PC-9 (cell line): ENCODE measurements around the gene CD22. TPM values are rescaled to one million over a fixed set of nuclear protein-coding genes. Genes with fewer than 3 reads are reported as not detected.
"Not testable (repeated sequence)": the region's sequence is repeated elsewhere in the genome, so short reads cannot be mapped to it uniquely, and the experiment has no call there.

ENCODE experiments used
- BruUV-seq: library from RNA; stranded (reverse); fragments of 400-500 nt; replicated peaks from 2 replicates; lab custom pipeline; 2021; lab: Mats Ljungman, UMichigan
- CTCF ChIA-PET: fragments of 300-600 bp; sonication (Branson Sonifier 250); formaldehyde crosslinking; loops from one replicate; lab custom pipeline; 2022; ENCODE audit warnings: antibody characterized with exemption; lab: Charles Lee
- POLR2A ChIA-PET: fragments of 300-600 bp; sonication (Branson Sonifier 250); formaldehyde crosslinking; loops from one replicate; lab custom pipeline; 2022; ENCODE audit warnings: antibody characterized with exemption; ENCODE audit not compliant: unreplicated experiment; lab: Charles Lee
- DNase-seq, 2 experiments: peaks; one replicate each; pipeline versions ENCODE4 v3.0.0 to v3.0.0-alpha.2; 2015 to 2022; ENCODE audit warnings: mixed read lengths in 1 of 2
- H2AFZ ChIP-seq: fragments of 200-600 bp; sonication (generic); 2 replicates; pipeline ENCODE4 v1.8.1; 2017; ENCODE audit warnings: antibody characterized with exemption
- H3F3A ChIP-seq: fragments of 200-600 bp; sonication (generic); 2 replicates; pipeline ENCODE4 v1.8.1; 2017; ENCODE audit warnings: antibody characterized with exemption, mild to moderate bottlenecking, low read depth; ENCODE audit not compliant: insufficient read depth
- H3K27ac ChIP-seq: fragments of 200-600 bp; sonication (generic); 2 replicates; pipeline ENCODE4 v1.6.1; 2016; ENCODE audit warnings: mixed run types
- H3K27me3 ChIP-seq: fragments of 200-600 bp; sonication (generic); 2 replicates; pipeline ENCODE4 v1.6.1; 2016; ENCODE audit warnings: low read depth, mixed run types; ENCODE audit not compliant: insufficient read depth
- H3K36me3 ChIP-seq: fragments of 200-600 bp; sonication (generic); 2 replicates; pipeline ENCODE4 v1.6.1; 2016; ENCODE audit warnings: low read depth, mixed run types
- H3K4me1 ChIP-seq: fragments of 200-600 bp; sonication (generic); replicated peaks from 2 replicates; pipeline ENCODE4 v1.6.1; 2016; ENCODE audit warnings: mixed run types; ENCODE audit not compliant: insufficient read depth
- H3K4me2 ChIP-seq: fragments of 200-600 bp; sonication (generic); 2 replicates; pipeline ENCODE4 v1.6.1; 2017; ENCODE audit warnings: mixed run types
- H3K4me3 ChIP-seq: fragments of 200-600 bp; sonication (generic); 2 replicates; pipeline ENCODE4 v1.6.1; 2016; ENCODE audit warnings: mixed run types
- H3K79me2 ChIP-seq: fragments of 200-600 bp; sonication (generic); 2 replicates; pipeline ENCODE4 v1.6.1; 2017; ENCODE audit warnings: low read depth, mixed run types
- H3K9me2 ChIP-seq: fragments of 200-600 bp; sonication (generic); 2 replicates; pipeline ENCODE4 v1.8.1; 2017; ENCODE audit warnings: mild to moderate bottlenecking; ENCODE audit not compliant: insufficient read depth
- H3K9me3 ChIP-seq: fragments of 200-600 bp; sonication (generic); 2 replicates; pipeline ENCODE4 v1.8.1; 2016; ENCODE audit warnings: low read depth; ENCODE audit not compliant: insufficient read depth
- H4K20me1 ChIP-seq: fragments of 200-600 bp; sonication (generic); 2 replicates; pipeline ENCODE4 v1.8.1; 2017; ENCODE audit not compliant: insufficient read depth
- CTCF ChIP-seq: fragments of 200-600 bp; sonication (generic); conservative IDR thresholded peaks from 2 replicates; pipeline ENCODE4 v1.6.1; 2017; ENCODE audit warnings: mixed run types, antibody characterized with exemption, mild to moderate bottlenecking, moderate library complexity
- EZH2 ChIP-seq: fragments of 200-600 bp; sonication (generic); IDR thresholded peaks from 2 replicates; pipeline ENCODE4 v1.8.0; 2017; ENCODE audit warnings: antibody characterized with exemption, low read depth
- intact Hi-C: fragments of 100-400 bp; cut with micrococcal nuclease; formaldehyde crosslinking; loops from one replicate; pipeline ENCODE4 v1.10.0; 2022; ENCODE audit not compliant: unreplicated experiment
- total RNA-seq: library from RNA; stranded (reverse); gene quantifications from 2 replicates; pipeline ENCODE4 v1.2.3, GENCODE V29; 2021

Gene CD22
- total RNA-seq, 1 experiment from 2014 or later = 29.8 TPM

GRCh38 chr19:35359395-35359794, 30.4 kb downstream of the CD22 start:
- H2AFZ ChIP-seq, POLR2A ChIA-PET, CTCF ChIA-PET, H3K36me3 ChIP-seq, H3F3A ChIP-seq, H3K27me3 ChIP-seq, BruUV-seq, H3K9me2 ChIP-seq, DNase-seq, H3K4me3 ChIP-seq, H3K4me2 ChIP-seq, H3K4me1 ChIP-seq, H3K27ac ChIP-seq, H3K79me2 ChIP-seq, H4K20me1 ChIP-seq, H3K9me3 ChIP-seq: not testable (repeated sequence)
- intact Hi-C loops = loop anchor here (10.0 kb wide), 1 partner anchor 215 kb away; the partner anchor contains the start of gene FXYD7

GRCh38 chr19:35360081-35360480, 31.1 kb downstream of the CD22 start:
- H3K4me1 ChIP-seq, H2AFZ ChIP-seq, DNase-seq, CTCF ChIA-PET, H3K36me3 ChIP-seq, H3K27ac ChIP-seq, H3K27me3 ChIP-seq, H3F3A ChIP-seq, intact Hi-C loops, H3K79me2 ChIP-seq, H4K20me1 ChIP-seq, H3K9me3 ChIP-seq, POLR2A ChIA-PET, BruUV-seq, H3K4me2 ChIP-seq, H3K9me2 ChIP-seq, H3K4me3 ChIP-seq: not testable (repeated sequence)

DNA sequence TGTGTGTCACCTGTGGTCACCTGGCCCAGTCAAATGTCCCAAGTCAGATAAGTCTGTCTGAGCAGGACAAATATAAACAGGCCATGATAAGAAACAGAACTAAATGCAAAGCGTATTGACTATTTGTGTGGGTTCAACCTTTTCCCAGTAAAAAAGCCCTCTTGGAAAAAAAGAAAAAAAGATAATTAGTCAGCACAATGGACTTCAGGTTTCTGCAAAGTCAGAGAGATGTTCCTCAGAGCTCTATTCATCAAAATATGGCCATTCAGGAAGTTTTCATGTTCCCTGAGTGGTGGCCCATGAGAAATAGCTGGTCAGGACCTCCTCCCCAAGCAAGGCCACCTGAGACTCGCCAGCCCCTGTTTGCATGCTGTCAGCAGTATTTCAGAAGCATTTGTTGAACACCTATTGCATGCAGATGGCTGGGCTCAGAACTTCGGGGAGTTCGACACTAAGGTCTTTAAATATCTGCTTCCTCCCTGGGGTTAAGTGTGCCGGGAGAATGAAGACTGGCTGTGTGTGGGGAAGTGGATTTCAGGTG, 32.0 kb downstream of the CD22 start:
- Histone ChIP-seq H4K20me1 (no peaks in the 10 kb centered on the region), H3K9me2 (no peaks in the 10 kb centered on the region), H3K27ac (no peak overlapping the region), H3K27me3 (peaks cover 9% of the 10 kb centered on the region), H3K9me3 (no peaks in the 10 kb centered on the region), H3K79me2 (no peaks in the 10 kb centered on the region), H3K36me3 (no peaks in the 10 kb centered on the region), H3K4me3 (no peak overlapping the region), H3K4me2 (no peak overlapping the region), H3K4me1 (no peaks in the 10 kb centered on the region), H2AFZ (no peak overlapping the region), H3F3A (no peaks in the 10 kb centered on the region)
- DNase-seq = no peak
- no TSS peak for BruUV-seq
- ChIA-PET CTCF (no interaction called here), POLR2A (no interaction called here)
- intact Hi-C loops = no loop called here
- no peak for TF ChIP-seq EZH2
- no peak for TF ChIP-seq CTCF

GRCh38 chr19:35362261-35363000, 33.4 kb downstream of the CD22 start:
- no peak for DNase-seq
- no peak overlapping the region for H2AFZ ChIP-seq
- no peaks in the 10 kb centered on the region for H3K9me3 ChIP-seq
- H4K20me1 ChIP-seq = no peaks in the 10 kb centered on the region
- no TSS peak for BruUV-seq
- no peaks in the 10 kb centered on the region for H3K4me1 ChIP-seq
- intact Hi-C loops = no loop called here
- H3K9me2 ChIP-seq = no peaks in the 10 kb centered on the region
- no peaks in the 10 kb centered on the region for H3K79me2 ChIP-seq
- no peaks in the 10 kb centered on the region for H3K36me3 ChIP-seq
- TF ChIP-seq CTCF = no peak
- no peak for TF ChIP-seq EZH2
- no peak overlapping the region for H3K4me2 ChIP-seq
- H3K27ac ChIP-seq = no peak overlapping the region
- POLR2A ChIA-PET = no interaction called here
- CTCF ChIA-PET = no interaction called here
- no peaks in the 10 kb centered on the region for H3F3A ChIP-seq
- H3K27me3 ChIP-seq = peaks cover 16% of the 10 kb centered on the region
- H3K4me3 ChIP-seq = no peak overlapping the region
